Measurements from ENCODE around the gene POU6F2. TPM values are rescaled to one million over a fixed set of nuclear protein-coding genes. Genes with fewer than 3 reads are reported as not detected.
A peak's percentile ranks its signal among the peaks of the same experiment; 100 is the strongest.

Gene POU6F2
- total RNA-seq, 1 experiment from 2014 or later = not detected

- TF ChIP-seq, protein P1, sequence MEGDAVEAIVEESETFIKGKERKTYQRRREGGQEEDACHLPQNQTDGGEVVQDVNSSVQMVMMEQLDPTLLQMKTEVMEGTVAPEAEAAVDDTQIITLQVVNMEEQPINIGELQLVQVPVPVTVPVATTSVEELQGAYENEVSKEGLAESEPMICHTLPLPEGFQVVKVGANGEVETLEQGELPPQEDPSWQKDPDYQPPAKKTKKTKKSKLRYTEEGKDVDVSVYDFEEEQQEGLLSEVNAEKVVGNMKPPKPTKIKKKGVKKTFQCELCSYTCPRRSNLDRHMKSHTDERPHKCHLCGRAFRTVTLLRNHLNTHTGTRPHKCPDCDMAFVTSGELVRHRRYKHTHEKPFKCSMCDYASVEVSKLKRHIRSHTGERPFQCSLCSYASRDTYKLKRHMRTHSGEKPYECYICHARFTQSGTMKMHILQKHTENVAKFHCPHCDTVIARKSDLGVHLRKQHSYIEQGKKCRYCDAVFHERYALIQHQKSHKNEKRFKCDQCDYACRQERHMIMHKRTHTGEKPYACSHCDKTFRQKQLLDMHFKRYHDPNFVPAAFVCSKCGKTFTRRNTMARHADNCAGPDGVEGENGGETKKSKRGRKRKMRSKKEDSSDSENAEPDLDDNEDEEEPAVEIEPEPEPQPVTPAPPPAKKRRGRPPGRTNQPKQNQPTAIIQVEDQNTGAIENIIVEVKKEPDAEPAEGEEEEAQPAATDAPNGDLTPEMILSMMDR (IDR thresholded peaks at IDR 0.05) = peak; percentile 70
- TF ChIP-seq SIN3A (IDR thresholded peaks at IDR 0.05; ENCODE audit: borderline replicate concordance, insufficient read depth, low read depth, low read length) (no peak), POLR2AphosphoS5 (IDR thresholded peaks at IDR 0.05; ENCODE audit: low read depth, low read length) (no peak)
- Histone ChIP-seq H3K36me3 (ENCODE audit: control insufficient read depth, insufficient read depth, low read length) (no peaks in the 10 kb centered on the region), H3K4me1 (ENCODE audit: control insufficient read depth, insufficient read depth, low read length) (peaks cover 7% of the 10 kb centered on the region; the same call in 1 of the 2 replicates), H3K27me3 (ENCODE audit: control insufficient read depth, insufficient read depth, low read length) (peaks cover 2% of the 10 kb centered on the region; the same call in 1 of the 2 replicates), H3K27ac (ENCODE audit: low read length) (no peak overlapping the region), H3K4me3 (ENCODE audit: low read depth in 2 of 2, low read length in 2 of 2) (no peak overlapping the region), H3K9me3 (ENCODE audit: control insufficient read depth, insufficient read depth, low read depth, low read length) (no peaks in the 10 kb centered on the region)
- in situ Hi-C loops (cut with HindIII; ENCODE audit: low pct_unique_long_range_greater_than_20kb, low sequenced_read_pairs) (no loop called here), intact Hi-C loops (cut with micrococcal nuclease; ENCODE audit: unreplicated experiment) (no loop called here)
- ChIA-PET CTCF (no interaction called here), POLR2A (no interaction called here)
- ATAC-seq (no peak), DNase-seq (ENCODE audit: low read depth, low spot score) (no peak)
- no TSS peak for BruUV-seq (replicated peaks)
These were observed 379.9 kb downstream of the POU6F2 start for GRCh38 chr7:39357648-39358047.

DNA sequence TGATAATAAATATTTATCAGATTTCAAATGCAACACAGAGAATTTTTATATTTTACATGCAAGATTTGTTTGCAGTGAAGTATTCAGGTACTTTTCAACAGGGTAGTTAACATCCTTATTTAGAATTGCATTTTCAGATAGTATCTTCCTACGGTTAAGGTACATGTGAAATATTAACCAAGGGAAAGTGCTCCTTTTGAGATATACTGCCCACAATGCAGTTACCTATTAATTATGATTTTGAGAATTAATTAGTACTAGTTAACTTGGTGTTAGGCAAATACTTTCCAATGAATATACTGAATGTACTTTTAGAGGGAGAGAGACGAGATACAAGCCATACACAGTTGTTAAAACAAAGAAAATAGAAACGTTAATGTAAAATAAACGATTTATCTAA is 382.3 kb downstream of the POU6F2 start:
- Histone ChIP-seq H3K9me3 (ENCODE audit: control insufficient read depth, insufficient read depth, low read depth, low read length) (no peaks in the 10 kb centered on the region), H3K4me3 (ENCODE audit: low read depth in 2 of 2, low read length in 2 of 2) (no peak overlapping the region), H3K36me3 (ENCODE audit: control insufficient read depth, insufficient read depth, low read length) (no peaks in the 10 kb centered on the region), H3K27me3 (ENCODE audit: control insufficient read depth, insufficient read depth, low read length) (peaks cover 4% of the 10 kb centered on the region), H3K27ac (ENCODE audit: low read length) (no peak overlapping the region), H3K4me1 (ENCODE audit: control insufficient read depth, insufficient read depth, low read length) (no peaks in the 10 kb centered on the region)
- CTCF ChIA-PET = no interaction called here
- intact Hi-C loops (cut with micrococcal nuclease; ENCODE audit: unreplicated experiment) (no loop called here), in situ Hi-C loops (cut with HindIII; ENCODE audit: low pct_unique_long_range_greater_than_20kb, low sequenced_read_pairs) (no loop called here)
- ATAC-seq (no peak), DNase-seq (ENCODE audit: low read depth, low spot score) (no peak)
- POLR2A ChIA-PET = no interaction called here
- no TSS peak for BruUV-seq (replicated peaks)
- TF ChIP-seq REST (IDR thresholded peaks at IDR 0.05; ENCODE audit: insufficient read depth in 1 of 2, low read depth in 2 of 2, low read length in 1 of 2) = no peak
- no peak for TF ChIP-seq POLR2AphosphoS5 (IDR thresholded peaks at IDR 0.05; ENCODE audit: low read depth, low read length)
- TF ChIP-seq, protein P1 (IDR thresholded peaks at IDR 0.05) = no peak
- TF ChIP-seq SIN3A (IDR thresholded peaks at IDR 0.05; ENCODE audit: borderline replicate concordance, insufficient read depth, low read depth, low read length) = no peak
- TF ChIP-seq TCF7L2 (IDR thresholded peaks at IDR 0.05; ENCODE audit: low read depth, low read length) = no peak
